ENCODE data around the gene C1QL1. TPM values are rescaled to one million over a fixed set of nuclear protein-coding genes. Genes with fewer than 3 reads are reported as not detected.

C1QL1 gene
- total and polyA plus RNA-seq, 2 experiments from 2014 or later = 25.2 to 38.6 TPM

DNA sequence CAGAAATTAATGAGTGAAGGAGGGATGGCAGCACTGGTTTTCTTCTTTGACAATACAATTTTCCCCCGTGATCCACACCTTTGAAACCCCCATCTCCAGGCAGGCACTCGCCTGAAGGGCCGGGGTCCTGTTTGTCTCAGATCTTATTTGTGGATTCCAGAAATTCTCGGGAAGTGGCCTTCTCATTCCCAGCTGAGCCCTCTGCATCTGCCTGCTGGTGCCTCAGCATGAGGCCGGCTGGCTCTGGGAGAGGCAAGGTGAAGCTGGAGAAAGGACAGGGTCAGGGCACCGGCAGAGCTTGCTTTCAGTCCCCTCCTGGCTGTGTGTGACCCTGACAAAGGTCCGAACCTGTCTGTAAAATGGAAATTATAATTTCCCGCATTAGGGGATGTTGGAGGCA lies 35.8 kb upstream of the C1QL1 start:
- no peak for DNase-seq (ENCODE audit: low read depth in 1 of 2, low spot score in 1 of 2)
- no peaks in the 10 kb centered on the region for H3K27me3 ChIP-seq
- H3K9me3 ChIP-seq (ENCODE audit: low read depth) = no peaks in the 10 kb centered on the region
- peaks cover 16% of the 10 kb centered on the region for H3K4me1 ChIP-seq (ENCODE audit: low read depth)
- TF ChIP-seq, protein P1, sequence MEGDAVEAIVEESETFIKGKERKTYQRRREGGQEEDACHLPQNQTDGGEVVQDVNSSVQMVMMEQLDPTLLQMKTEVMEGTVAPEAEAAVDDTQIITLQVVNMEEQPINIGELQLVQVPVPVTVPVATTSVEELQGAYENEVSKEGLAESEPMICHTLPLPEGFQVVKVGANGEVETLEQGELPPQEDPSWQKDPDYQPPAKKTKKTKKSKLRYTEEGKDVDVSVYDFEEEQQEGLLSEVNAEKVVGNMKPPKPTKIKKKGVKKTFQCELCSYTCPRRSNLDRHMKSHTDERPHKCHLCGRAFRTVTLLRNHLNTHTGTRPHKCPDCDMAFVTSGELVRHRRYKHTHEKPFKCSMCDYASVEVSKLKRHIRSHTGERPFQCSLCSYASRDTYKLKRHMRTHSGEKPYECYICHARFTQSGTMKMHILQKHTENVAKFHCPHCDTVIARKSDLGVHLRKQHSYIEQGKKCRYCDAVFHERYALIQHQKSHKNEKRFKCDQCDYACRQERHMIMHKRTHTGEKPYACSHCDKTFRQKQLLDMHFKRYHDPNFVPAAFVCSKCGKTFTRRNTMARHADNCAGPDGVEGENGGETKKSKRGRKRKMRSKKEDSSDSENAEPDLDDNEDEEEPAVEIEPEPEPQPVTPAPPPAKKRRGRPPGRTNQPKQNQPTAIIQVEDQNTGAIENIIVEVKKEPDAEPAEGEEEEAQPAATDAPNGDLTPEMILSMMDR (IDR thresholded peaks at IDR 0.05; ENCODE audit: low read depth, low read length) = no peak
- H3K4me3 ChIP-seq = no peak overlapping the region
- no peaks in the 10 kb centered on the region for H3K36me3 ChIP-seq
- H3K27ac ChIP-seq = no peak overlapping the region

DNA sequence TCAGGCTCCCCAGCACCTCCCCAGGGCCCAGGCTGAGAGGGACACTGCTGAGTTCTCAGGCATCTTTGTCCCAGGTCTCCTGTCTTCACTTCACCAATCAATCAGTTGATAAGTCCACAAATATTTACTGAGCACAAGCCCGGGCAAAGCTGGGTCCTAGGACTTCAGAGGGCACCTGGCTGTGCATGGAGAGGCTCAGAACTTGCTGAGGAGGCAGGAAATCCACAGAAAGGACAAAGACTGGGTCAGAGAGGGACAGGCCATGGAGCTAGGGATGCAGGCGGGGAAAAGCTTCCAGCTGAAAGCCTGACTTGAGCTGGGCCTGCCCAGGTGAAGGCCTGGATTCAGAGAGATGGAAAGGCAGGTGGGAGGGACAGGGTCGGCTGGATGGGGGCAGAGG lies 33.2 kb upstream of the C1QL1 start:
- Histone ChIP-seq H3K27ac (no peak overlapping the region), H3K4me1 (ENCODE audit: low read depth) (peaks cover 33% of the 10 kb centered on the region), H3K27me3 (no peaks in the 10 kb centered on the region), H3K36me3 (no peaks in the 10 kb centered on the region), H3K9me3 (ENCODE audit: low read depth) (no peaks in the 10 kb centered on the region), H3K4me3 (no peak overlapping the region)
- DNase-seq (ENCODE audit: low read depth in 1 of 2, low spot score in 1 of 2) = no peak
- TF ChIP-seq, protein P1 (IDR thresholded peaks at IDR 0.05; ENCODE audit: low read depth, low read length) = no peak

DNA sequence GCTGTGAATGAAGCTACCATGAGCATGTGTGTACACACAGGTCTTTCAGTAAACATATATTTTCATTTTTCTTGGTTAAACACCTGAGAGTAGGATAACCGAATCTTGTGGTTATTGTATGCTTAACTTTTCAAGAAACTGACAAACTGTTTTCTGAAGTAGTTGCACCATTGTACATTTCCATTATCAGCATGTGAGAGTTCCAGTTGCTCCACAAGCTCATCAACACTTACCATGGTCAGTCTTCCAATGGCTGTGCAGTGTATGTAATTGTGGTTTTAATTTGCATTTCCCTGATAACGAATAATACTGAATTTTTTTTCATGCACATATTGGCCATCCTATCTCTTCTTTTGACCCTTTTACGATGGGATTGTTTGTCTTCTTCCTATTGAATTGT lies 31.3 kb upstream of the C1QL1 start:
- TF ChIP-seq, protein P1 (IDR thresholded peaks at IDR 0.05; ENCODE audit: low read depth, low read length) = no peak
- H3K36me3 ChIP-seq = no peaks in the 10 kb centered on the region
- no peaks in the 10 kb centered on the region for H3K9me3 ChIP-seq (ENCODE audit: low read depth)
- no peaks in the 10 kb centered on the region for H3K27me3 ChIP-seq
- DNase-seq (ENCODE audit: low read depth in 1 of 2, low spot score in 1 of 2) = no peak
- no peak overlapping the region for H3K4me3 ChIP-seq
- H3K4me1 ChIP-seq (ENCODE audit: low read depth) = peaks cover 36% of the 10 kb centered on the region
- H3K27ac ChIP-seq = no peak overlapping the region

DNA sequence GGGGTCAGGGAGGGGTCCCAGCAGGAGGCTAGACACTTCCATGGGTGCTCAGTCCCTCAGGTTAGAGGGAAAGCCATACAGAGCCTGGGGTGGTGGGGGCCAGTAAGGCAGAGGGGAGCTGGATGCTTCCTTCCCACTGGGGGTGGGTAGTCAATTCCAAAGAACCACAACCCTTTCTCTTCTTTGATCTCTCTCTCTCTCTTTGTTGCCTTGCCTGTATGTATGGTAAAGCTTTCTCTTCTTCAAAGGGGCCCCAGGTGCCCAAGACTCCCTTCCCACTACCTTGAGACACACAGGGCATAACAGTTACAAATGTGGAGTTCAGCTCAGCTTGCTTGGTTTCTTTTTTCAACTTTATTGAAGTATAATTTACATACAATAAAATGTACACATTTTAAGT lies 30.5 kb upstream of the C1QL1 start:
- peak overlapping the region; percentile 68 for H3K27ac ChIP-seq
- H3K36me3 ChIP-seq = no peaks in the 10 kb centered on the region
- TF ChIP-seq, protein P1 (IDR thresholded peaks at IDR 0.05; ENCODE audit: low read depth, low read length) = no peak
- no peak for DNase-seq (ENCODE audit: low read depth in 1 of 2, low spot score in 1 of 2)
- peaks cover 33% of the 10 kb centered on the region for H3K4me1 ChIP-seq (ENCODE audit: low read depth)
- no peaks in the 10 kb centered on the region for H3K27me3 ChIP-seq
- no peaks in the 10 kb centered on the region for H3K9me3 ChIP-seq (ENCODE audit: low read depth)
- H3K4me3 ChIP-seq = no peak overlapping the region

DNA sequence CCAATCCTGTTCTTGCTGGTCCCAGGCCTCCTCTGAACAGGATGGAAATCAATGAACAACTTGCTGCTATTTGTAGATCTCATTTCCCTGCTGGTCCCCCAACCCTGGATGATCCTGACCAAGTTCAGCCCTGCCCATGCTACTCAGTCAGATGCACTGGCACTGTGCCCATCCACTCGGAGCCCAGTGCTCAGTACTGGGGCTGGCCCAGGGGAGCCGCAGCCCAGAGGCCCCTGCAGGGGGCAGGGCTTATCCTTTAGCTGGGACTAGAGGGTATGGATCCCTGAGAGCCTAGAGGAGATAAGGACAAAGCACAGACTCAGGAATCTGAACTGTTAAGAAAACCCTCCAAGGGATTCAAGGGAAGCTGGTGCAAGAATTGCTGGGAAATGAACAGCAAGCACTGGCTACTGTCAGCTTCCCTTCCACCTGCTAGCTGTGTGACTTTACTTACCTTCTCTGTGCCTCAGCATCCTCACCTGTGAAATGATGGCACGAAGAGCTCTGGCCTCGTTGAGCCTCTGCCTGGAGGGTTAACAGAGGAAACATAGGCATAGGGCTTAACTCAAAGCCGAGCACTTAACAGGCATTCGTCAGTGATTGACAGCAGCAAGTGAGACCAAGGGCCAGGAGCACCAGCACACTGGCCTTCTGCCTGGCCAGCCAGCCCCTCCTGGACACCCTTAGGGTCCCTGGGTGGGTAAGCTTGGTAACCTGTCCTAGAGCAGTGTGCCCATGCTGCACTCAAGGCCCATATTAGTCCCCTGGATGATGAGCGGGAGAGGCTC lies 29.8 kb upstream of the C1QL1 start:
- Histone ChIP-seq H3K36me3 (no peaks in the 10 kb centered on the region), H3K27ac (peak overlapping the region; percentile 68), H3K9me3 (ENCODE audit: low read depth) (no peaks in the 10 kb centered on the region), H3K4me1 (ENCODE audit: low read depth) (peaks cover 27% of the 10 kb centered on the region), H3K27me3 (no peaks in the 10 kb centered on the region), H3K4me3 (no peak overlapping the region)
- DNase-seq (ENCODE audit: low read depth in 1 of 2, low spot score in 1 of 2) = peak; percentile 74 to 87
- TF ChIP-seq, protein P1 (IDR thresholded peaks at IDR 0.05; ENCODE audit: low read depth, low read length) = peak; percentile 18
